ENCODE data around the gene LGALS4.
"Not testable (repeated sequence)": the region's sequence is repeated elsewhere in the genome, so short reads cannot be mapped to it uniquely, and the experiment has no call there.

The LGALS4 gene, protein sequence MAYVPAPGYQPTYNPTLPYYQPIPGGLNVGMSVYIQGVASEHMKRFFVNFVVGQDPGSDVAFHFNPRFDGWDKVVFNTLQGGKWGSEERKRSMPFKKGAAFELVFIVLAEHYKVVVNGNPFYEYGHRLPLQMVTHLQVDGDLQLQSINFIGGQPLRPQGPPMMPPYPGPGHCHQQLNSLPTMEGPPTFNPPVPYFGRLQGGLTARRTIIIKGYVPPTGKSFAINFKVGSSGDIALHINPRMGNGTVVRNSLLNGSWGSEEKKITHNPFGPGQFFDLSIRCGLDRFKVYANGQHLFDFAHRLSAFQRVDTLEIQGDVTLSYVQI

DNA sequence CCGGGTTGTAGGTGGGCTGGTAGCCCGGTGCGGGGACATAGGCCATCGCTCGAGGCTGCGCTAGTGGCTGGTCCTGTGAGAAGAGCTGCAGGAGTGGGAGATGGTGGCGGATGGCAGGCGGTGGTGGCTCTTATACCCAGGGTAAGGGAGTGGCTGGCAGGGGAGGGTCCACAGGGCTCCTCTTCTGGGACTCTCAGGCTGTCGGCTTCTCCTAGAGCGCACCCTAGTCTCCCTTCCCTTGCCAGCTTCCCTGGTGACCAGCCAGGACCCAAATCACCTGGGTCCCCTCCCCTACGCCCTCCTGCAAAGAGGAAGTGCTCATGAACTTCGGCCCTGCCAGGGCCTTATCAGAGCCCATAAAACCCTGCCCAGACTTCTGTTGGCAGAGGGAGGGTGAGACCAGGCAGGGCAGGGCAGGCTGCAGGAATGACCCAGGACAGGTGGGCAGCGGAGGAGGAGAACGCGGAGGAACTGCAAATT lies at the start of gene LGALS4:
Gene LGALS4 (minus strand): TSS at position 105 of the 480 bp plus-strand sequence. CDS start 59 bp downstream, at position 46.
- no peak for ATAC-seq

DNA sequence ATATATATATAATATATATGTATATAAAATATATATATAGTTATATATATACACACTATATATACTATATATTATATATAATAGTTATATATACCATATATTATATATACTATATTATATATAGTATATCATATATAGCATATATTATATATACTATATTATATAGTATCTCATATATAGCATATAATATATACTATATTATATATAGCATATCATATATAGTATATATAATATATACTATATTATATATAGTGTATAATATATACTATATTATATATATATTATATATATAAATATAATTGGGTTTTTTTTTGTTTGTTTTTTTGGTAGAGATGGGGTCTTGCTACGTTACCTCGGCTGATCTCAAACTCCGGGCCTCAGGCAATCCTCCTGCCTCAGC lies 48.6 kb upstream of the LGALS4 start:
- no peak for ATAC-seq

DNA sequence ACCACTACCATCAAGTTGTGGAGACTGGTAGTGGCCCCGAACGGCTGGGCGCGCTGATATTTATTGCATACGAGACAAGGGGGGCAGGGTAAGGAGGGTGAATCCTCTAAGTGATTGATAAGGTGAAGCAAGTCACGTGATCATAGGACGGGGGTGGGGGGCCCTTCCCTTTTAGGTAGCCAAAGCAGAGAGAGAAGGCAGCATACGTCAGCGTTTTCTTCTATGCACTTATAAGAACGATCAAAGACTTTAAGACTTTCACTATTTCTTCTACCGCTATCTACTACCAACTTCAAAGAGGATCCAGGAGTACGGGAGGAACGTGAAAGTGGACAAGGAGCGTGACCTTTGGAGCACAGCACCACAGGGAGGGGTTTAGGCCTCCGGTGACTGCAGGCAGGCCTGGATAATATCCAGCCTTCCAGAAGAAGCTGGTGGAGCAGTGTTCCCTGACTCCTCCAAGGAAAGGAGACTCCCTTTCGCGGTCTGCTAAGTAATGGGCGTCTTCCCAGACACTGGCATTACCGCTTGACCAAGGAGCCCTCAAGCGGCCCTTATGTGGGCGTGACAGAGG lies 47.0 kb upstream of the LGALS4 start:
- not testable (repeated sequence) for ATAC-seq

DNA sequence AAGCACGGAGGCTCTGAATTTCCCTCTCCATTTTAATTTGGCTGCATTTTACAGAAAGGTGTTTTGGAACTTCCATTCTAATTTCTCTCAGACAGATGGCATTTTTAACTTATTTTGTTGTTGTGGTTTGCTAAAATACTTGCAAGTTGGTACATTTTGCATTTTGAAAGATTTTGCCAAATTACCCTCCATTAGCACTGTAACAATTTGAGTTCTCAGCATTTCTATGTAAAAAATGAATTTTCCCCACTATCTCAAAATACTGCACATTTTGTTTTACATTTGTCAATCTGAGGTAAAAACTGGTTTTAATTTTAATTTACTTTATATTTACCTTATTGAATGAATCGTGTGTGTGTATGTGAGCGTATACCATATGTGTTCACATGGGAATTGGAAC lies 44.1 kb upstream of the LGALS4 start:
- no peak for ATAC-seq

DNA sequence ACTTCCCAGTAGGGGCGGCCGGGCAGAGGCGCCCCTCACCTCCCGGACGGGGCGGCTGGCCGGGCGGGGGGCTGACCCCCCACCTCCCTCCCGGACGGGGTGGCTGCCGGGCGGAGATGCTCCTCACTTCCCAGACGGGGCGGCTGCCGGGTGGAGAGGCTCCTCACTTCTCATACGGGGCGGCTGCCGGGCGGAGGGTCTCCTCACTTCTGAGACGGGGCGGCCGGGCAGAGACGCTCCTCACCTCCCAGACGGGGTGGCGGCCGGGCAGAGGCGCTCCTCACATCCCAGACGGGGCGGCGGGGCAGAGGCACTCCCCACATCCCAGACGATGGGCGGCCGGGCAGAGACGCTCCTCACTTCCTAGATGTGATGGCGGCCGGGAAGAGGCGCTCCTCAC lies 43.0 kb upstream of the LGALS4 start:
- not testable (repeated sequence) for ATAC-seq

DNA sequence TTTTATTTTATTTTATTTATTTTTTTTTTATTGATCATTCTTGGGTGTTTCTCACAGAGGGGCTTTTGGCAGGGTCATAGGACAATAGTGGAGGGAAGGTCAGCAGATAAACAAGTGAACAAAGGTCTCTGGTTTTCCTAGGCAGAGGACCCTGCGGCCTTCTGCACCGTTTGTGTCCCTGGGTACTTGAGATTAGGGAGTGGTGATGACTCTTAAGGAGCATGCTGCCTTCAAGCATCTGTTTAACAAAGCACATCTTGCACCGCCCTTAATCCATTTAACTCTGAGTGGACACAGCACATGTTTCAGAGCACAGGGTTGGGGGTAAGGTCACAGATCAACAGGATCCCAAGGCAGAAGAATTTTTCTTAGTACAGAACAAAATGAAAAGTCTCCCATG lies 42.2 kb upstream of the LGALS4 start:
- ATAC-seq = not testable (repeated sequence)

DNA sequence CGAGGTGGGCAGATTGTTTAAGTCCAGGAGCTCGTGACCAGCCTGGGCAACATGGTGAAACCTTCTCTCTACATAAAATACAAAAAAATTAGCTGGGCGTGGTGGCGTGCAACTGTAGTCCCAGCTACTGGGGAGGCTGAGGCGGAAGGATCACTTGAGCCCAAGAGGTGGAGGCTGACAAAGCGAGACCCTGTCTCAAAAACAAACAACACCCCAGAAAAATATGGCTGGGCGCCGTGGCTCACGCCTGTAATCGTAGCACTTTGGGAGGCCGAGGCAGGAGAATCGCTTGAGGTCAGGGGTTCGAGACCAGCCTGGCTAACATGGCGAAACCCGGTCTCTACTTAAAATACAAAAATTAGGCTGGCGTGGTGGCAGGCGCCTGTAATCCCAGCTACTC lies 40.5 kb upstream of the LGALS4 start:
- ATAC-seq = no peak

DNA sequence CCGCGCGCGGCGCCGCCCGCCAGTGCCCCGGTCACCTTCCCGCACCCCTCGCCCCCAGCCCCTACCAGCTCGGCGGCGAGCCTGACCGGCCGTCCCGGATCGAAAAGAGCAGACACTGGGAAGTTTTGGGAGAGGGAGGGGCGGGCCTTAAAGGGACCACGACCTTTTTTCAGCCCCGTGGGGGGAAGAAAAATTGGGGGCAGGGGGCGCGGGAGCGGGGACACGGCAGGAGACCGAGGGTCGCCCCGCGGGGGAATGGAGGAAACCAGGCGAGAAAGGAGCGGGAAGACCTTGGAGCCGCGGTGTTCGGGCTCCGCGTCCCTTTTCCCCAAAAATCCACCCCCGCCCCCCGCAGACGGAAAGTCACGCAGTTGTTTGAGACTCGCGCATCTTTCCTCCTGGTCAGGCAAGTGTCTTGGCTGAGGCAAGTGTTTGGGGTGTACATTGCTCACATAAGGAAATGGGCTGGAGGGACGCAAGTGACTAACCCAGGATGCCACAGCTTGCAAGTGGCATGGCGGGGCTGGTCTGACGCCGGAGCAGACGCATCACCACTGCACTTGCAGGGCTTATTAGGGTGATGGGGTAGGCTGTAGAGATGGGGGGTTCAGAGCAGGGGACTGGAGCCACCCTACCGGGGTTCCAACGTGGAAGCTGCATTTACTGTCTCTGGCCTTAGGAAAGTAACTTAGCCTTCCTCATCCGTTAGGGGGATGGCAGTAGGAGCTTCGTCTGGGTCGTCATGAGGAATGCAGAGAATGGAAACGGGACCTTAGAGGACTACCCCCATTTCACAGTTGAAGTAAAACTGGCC lies 39.7 kb upstream of the LGALS4 start:
- no peak for ATAC-seq

DNA sequence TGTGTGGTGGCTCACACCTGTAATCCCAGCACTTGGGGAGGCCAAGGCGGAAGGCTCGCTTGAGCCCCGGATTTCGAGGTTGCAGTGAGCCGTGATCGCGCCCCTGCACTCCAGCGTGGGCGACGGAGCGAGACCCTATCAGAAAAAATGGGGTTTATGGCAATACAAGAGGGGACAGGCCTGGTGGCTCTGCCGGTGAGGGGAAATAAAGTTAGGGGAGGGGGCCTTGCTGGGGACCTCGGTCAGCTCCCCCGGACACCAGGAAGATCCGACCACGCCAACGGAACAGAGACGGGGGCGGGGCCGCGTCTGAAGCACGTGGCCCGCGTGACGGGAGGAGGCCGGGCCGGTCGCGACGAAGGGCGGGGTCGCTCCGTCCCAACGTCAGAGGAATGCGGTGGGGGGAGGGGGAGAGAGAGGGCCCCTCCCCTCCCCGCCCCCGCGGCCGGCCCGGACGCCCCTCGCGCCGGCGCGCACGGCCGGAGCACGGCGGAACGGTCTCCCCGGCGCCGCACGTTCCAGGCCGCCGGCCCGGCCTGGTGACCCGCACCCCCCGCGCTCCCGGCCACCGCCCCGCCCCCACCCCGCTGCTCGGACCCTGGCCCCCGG lies 39.0 kb upstream of the LGALS4 start:
- ATAC-seq = peak in 1 of 2 donors; percentile 2

DNA sequence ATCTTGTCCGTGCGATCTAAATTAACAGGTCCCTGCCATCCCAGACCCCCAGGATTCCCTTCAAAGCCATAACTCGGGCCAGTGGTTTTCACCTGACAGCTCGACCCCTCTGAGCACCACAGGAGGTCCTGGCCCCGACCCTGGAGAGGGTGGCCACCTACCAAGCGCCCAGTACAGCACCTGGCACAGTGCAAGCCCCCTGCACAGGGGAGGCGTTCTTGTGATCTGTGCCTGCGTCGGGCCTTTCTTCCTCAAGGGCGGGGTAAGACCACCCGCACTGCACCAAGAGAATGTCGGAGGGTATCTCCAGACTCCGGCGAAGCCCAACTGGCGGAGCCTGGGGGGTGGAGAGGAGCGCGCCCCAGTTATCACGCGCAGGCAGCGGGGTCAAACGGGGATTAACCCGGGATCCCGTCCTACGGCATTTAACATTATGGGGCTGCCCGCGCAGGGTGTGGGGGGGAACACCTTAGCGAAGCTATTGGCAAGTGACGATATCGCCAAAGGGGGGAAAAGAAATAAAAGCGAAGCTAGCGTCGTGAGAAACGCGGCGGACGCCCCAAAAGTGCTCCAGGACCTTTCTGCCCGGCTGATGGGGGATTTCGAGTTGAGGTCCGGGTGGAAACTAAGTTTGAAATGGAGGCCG lies 38.4 kb upstream of the LGALS4 start:
- ATAC-seq = no peak

DNA sequence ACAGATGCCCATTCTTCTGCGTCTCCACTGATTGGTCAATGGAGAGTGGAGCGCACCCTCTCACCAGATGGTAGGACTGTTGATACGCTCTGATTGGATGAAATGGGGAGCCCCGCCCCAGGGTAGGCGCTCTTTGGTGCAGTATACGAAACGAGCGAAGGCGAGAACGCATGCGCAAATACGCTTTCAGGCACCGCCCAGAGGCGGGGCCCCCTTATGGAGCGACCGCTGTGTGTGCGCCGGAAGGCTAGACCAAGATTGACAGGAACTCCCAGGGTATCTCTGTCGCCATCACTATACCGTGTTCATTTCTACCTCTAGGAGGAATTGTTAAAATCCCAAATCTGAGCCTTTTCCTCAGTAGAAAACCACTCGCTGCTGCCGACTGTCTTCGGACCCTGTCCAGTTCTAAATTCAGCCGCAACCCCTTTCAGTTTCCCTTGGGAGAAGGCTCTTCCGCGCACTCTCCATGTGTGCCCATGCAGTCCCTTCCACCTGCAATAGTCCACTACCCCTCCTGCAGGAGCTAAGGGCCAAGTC lies 37.8 kb upstream of the LGALS4 start:
- ATAC-seq = peak; percentile 83 to 84

DNA sequence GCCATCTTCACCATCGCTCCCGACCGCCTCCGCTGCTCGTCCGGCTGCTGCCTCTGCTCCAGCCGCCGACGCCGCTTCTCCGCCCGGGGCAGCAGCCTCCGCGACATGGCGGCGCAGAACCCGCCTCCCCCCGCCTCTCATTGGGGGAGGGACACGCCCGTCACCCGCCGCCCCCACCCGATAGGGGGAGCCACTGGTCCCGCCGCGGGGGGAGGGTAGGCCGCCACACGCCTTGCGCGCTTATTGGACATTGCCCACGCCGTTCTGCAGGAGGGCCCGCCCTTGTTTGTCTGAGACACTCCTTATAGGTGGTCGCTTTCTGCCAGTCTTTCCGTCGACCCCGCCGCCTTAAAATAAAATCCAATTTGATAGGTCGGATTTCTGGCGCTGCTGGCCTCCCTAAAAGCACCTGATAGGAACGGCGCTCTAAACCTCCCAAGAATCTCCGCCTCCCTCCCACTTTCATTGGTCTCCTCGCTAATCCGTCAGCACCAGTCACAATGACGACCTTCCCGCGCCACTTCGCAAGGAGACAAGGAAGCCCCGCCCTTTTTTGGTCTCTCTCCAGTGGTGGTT lies 37.2 kb upstream of the LGALS4 start, which contains the start of gene HNRNPL:
Gene HNRNPL (minus strand): TSS at position 127 of the 576 bp plus-strand sequence. CDS start 20 bp downstream, at position 107.
- peak; percentile 61 to 66 for ATAC-seq

DNA sequence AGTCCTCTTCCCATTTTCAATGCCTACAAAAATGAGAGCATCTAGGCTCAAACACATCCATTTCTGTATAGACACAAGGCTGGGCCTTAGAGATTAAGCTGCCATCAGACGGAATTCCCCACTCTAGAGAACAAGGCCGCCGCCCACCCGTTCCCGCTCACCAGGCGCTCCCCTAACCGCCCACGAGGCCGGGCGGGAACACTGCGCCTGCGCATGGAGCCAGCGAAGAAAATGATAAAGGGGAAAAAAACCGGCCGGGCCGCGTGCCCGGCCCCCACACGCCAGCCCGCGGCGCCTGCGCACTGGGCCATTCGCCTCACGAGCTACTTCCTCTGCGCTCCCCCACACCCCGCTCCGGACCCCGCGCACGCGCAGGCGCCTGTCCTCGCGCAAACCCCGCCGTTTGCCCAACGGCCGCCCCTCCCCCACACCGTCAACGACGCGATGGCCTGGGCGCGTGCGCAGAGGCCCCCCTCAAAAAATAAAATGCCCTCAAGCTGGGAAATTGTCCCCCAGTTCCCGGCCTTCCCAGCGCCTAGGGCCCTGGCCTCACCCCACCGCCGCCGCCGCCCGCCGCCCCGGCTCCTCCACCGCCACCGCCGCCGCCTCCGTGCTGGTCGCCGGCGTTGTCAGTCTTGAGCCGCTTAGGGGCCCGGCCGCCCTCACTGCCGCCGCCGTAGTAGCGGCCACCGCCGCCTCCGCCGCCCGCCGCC lies 36.6 kb upstream of the LGALS4 start:
- ATAC-seq = peak; percentile 8 to 14

DNA sequence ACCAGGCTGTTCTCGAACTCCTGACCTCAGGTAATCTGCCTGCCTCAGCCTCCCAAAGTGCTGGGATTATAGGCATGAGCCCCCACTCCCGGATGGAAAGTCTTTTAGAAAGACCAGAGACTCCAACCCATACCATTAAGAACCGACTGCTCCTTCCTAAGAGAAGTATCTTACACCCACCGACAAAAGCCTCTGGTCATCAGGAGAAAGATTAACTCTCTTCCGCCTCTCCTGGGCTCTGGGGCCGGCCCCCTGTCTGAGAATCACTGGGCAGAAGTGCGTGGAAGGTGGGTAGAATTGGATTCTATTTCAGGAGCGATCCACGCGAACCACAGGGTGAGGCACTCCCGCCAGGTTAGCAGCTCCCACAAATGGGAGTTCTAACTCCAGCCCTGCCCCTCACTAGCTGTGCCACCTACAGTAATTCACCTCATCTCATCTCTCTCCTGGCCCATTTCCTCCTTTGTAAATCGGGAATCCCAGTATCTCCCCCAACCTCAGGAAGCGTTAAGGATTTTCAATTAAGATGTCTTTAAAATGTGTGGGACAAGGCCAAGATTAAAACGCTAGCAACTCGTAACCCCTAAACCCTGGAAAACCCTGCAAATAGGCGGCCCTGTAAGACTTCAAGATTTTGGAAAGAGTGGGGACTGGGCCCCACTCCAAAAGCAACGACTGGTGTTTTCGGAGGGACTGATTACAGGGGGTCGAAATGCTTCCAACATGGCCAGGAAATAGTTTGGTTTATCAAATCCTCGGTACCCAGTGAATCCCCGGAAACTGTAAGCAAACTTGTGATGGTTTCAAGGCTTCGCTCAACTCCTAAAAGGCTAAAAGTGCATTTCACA lies 35.8 kb upstream of the LGALS4 start:
- no peak for ATAC-seq

DNA sequence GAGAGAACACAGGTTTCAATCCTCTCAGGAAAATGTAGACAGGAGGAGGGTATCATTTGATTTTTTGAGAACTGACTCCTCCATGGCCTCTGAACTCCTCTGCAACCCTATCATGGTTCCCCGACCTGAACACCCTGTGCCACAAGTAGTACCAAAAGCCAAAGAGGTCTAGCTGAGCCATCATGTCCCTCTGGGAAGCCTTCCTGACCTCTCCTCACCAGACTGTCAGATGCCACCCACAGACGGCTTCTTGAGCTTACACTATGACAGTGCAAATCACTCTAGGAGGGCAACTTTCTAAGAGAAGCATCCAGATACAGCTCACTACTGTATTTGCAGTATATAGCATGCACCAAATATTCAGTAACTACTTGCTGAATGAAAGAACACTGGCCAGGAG lies 33.4 kb upstream of the LGALS4 start:
- ATAC-seq = no peak

DNA sequence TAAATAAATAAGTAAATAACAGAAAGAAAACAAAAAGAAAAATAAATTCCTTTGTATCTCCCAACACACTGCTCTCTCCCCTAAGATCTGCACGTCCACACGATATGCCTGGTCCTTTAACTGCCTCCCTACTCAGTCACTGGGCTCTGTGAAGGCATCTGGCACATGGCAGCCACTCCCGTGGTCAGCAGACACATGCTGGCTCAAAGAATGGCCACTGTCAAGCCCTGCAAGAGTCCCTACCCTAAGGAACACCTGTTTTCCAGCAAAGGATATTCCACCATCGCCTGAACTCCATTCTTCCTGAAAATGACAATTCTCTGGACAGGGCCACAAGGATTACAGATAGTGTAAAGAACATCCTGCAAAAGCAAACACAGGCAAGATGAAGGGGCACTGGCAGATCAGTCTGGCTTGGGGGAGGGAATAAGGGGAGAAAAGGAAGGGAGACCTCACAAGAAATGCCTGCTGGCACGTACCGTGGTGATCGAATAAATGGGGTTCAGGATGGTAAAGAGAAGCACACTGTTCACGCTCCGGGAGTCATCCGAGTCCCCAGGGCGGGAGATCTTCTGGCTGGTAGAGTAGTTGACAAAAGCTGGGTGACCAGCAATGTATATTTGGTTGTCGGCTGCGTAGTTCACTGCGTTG lies 32.8 kb upstream of the LGALS4 start:
- no peak for ATAC-seq

DNA sequence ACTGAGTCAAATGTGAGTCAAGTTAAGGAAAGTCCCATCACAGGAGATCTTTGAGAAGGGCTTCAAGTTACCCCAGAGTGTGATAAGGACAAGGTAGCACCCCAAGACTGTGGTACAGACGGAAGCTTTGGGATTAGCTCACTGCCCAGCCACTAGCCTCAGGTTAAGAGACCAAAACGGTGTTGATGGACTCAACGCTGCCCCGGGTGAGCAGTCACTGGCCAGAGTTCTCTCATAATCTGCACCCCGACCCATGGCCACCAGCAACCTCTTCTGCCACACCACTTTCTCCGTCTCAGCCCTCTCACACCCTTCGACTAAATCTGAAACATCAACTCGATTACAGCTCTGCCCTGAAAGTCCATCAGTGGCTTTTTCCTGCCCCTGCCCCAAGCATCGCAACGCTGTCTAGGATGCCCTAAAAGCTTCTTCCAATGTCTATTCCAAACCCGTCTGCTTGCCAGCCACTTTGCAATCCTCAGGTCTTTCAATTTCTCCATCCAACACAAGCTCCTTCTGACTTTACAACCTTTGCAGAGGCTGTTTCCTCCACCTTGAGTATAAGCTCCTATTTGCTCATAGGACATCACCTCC lies 31.4 kb upstream of the LGALS4 start:
- ATAC-seq = no peak

DNA sequence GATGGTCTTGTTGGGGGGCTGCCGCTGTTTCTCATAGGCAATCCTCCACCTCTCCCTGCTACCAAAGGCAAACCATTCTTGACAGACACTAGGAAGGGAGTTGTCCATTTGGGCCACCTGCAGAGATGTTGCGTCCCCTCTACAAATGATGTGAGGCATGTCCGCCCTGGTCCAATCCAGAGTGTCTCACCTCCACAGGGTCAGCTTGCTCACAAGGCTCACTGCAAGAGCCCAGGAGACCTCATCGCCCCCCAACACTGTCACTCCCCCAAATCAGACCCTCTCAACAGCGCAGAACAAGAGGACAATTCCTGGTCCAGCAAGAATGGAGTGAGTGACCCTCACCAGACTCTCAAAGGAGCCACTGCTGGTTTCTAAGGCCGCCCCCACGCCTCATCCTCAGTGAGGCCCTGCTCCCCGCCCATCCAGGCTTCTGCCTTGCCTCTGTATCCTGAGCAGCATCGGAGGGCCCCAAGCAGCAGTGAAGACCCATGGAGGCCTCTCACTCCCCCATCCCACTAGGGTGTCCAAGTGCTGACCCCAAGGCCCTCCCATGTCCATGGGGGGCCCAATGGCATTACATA lies 30.5 kb upstream of the LGALS4 start:
- no peak for ATAC-seq
